A549 (cell line): ENCODE measurements around the gene MYRIP. TPM values are rescaled to one million over a fixed set of nuclear protein-coding genes. Genes with fewer than 3 reads are reported as not detected.

ENCODE experiments used
- ATAC-seq, 2 experiments: fragments of 200-7000 bp in 1 of 2; fragments of >200 bp in 1 of 2; cut with Nextera tagmentation in 1 of 2; cut with Tn5 transposase in 1 of 2; 3 replicates each; pipeline versions ENCODE4 v1.8.0 to v1.9.1; 2018 to 2020; ENCODE audit warnings: mild to moderate bottlenecking in 1 of 2, moderate library complexity in 1 of 2
- CTCF ChIA-PET: fragments of 300-600 bp; sonication (Branson Sonifier 250); formaldehyde crosslinking; extraction: SDS; loops from one replicate; lab custom pipeline; 2021; ENCODE audit warnings: antibody characterized with exemption, inconsistent platforms; lab: Yijun Ruan, JAX
- POLR2A ChIA-PET: fragments of 350-600 bp; formaldehyde crosslinking; extraction: SDS; loops from one replicate; lab custom pipeline; 2021; ENCODE audit warnings: antibody characterized with exemption, inconsistent platforms; lab: Yijun Ruan, JAX
- DNase-seq, 2 experiments: peaks; one replicate each; pipeline versions ENCODE4 v3.0.0 to v3.0.0-alpha.2; 2011 to 2016; ENCODE audit warnings: low read depth in 1 of 2, low spot score in 1 of 2
- FAIRE-seq: peaks from 2 replicates; lab custom pipeline; 2011; peaks lifted over from hg19 to GRCh38; lab: Jason Lieb, UNC
- H3K27ac ChIP-seq, 2 experiments: fragments of >200 bp; sonication (Bioruptor Twin); formaldehyde crosslinking; 3 replicates each; pipeline ENCODE4 v1.5.1; 2016 to 2017
- H3K4me1 ChIP-seq: fragments of >200 bp; sonication (Bioruptor Twin); formaldehyde crosslinking; 3 replicates; pipeline ENCODE4 v1.6.1; 2016
- H3K4me2 ChIP-seq: fragments of >200 bp; sonication (Bioruptor Twin); formaldehyde crosslinking; 3 replicates; pipeline ENCODE4 v1.6.1; 2016
- H3K4me3 ChIP-seq: fragments of >200 bp; sonication (Bioruptor Twin); formaldehyde crosslinking; 3 replicates; pipeline ENCODE4 v1.5.1; 2016
- H3K9me3 ChIP-seq: fragments of >200 bp; sonication (Bioruptor Twin); formaldehyde crosslinking; 3 replicates; pipeline ENCODE4 v1.6.1; 2016
- CHD4 ChIP-seq: fragments of 200-600 bp; sonication (generic); IDR thresholded peaks from 2 replicates; pipeline ENCODE4 v1.6.1; 2016; ENCODE audit warnings: antibody characterized with exemption, mild to moderate bottlenecking, borderline replicate concordance
- E2F6 ChIP-seq: IDR thresholded peaks from 2 replicates; pipeline ENCODE4 v1.6.1; 2012; ENCODE audit warnings: low read depth, borderline replicate concordance
- EP300 ChIP-seq, 2 experiments: fragments of >200 bp; sonication (Bioruptor Twin); formaldehyde crosslinking; IDR thresholded peaks; 2 replicates in 1 of 2; 3 replicates in 1 of 2; pipeline ENCODE4 v1.6.1; 2016 to 2017
- ESRRA ChIP-seq: fragments of 150-350 bp; IDR thresholded peaks from 2 replicates; pipeline ENCODE4 v1.6.1; 2014; ENCODE audit warnings: mild to moderate bottlenecking, low read length, borderline replicate concordance
- FOSL2 ChIP-seq, 2 experiments: fragments of 450-650 bp in 1 of 2; fragments of >200 bp in 1 of 2; sonication (Bioruptor Twin) in 1 of 2; formaldehyde crosslinking; IDR thresholded peaks; 2 replicates each; pipeline versions ENCODE4 v1.5.0 to v1.6.1; 2016 to 2020; ENCODE audit warnings: mild to moderate bottlenecking in 1 of 2, moderate library complexity in 1 of 2
- FOXS1 ChIP-seq: fragments of 250-450 bp; sonication (Bioruptor Pico); IDR thresholded peaks from 2 replicates; pipeline ENCODE4 v1.5.0; 2020; ENCODE audit warnings: mild to moderate bottlenecking, moderate library complexity
- HDAC2 ChIP-seq: fragments of 200-600 bp; sonication (generic); IDR thresholded peaks from 2 replicates; pipeline ENCODE4 v1.6.1; 2016
- JUNB ChIP-seq: fragments of >200 bp; sonication (Bioruptor Twin); formaldehyde crosslinking; IDR thresholded peaks from 2 replicates; pipeline ENCODE4 v1.6.1; 2016
- KDM1A ChIP-seq: fragments of 200-600 bp; sonication (generic); IDR thresholded peaks from 2 replicates; pipeline ENCODE4 v1.6.1; 2016; ENCODE audit warnings: low read depth, mild to moderate bottlenecking
- KDM5A ChIP-seq: fragments of 200-600 bp; sonication (generic); IDR thresholded peaks from 2 replicates; pipeline ENCODE4 v1.6.1; 2016; ENCODE audit warnings: antibody characterized with exemption, mild to moderate bottlenecking
- MYC ChIP-seq: IDR thresholded peaks from 2 replicates; pipeline ENCODE4 v1.6.1; 2012; ENCODE audit warnings: mild to moderate bottlenecking, inconsistent platforms, low read length, improper control_type of control experiment, borderline replicate concordance
- NFE2L2 ChIP-seq: fragments of 150-350 bp; conservative IDR thresholded peaks from 2 replicates; pipeline ENCODE4 v1.6.1; 2014; ENCODE audit warnings: low read length
- PBX3 ChIP-seq: IDR thresholded peaks from 2 replicates; pipeline ENCODE4 v1.6.1; 2012
- PHF8 ChIP-seq: fragments of 200-600 bp; sonication (generic); IDR thresholded peaks from 2 replicates; pipeline ENCODE4 v1.6.1; 2016; ENCODE audit warnings: low read depth, mild to moderate bottlenecking, antibody characterized with exemption, moderate library complexity, borderline replicate concordance
- POLR2A ChIP-seq: IDR thresholded peaks from 2 replicates; pipeline ENCODE4 v1.6.1; 2012; ENCODE audit warnings: mild to moderate bottlenecking, low read length
- RCOR1 ChIP-seq: fragments of 150-350 bp; IDR thresholded peaks from 2 replicates; pipeline ENCODE4 v1.6.1; 2014; ENCODE audit warnings: antibody characterized with exemption, low read length, low read depth
- RFX5 ChIP-seq: fragments of 450-650 bp; IDR thresholded peaks from 2 replicates; pipeline ENCODE4 v1.7.1; 2014; ENCODE audit warnings: antibody characterized with exemption, mild to moderate bottlenecking, moderate library complexity
- RNF2 ChIP-seq: fragments of 200-600 bp; sonication (generic); IDR thresholded peaks from 2 replicates; pipeline ENCODE4 v1.6.1; 2016; ENCODE audit warnings: low read depth, mild to moderate bottlenecking, antibody characterized with exemption, moderate library complexity, borderline replicate concordance
- SREBF2 ChIP-seq: fragments of 450-650 bp; IDR thresholded peaks from 2 replicates; pipeline ENCODE4 v1.6.1; 2014; ENCODE audit warnings: mild to moderate bottlenecking, moderate library complexity
- TP53 ChIP-seq: fragments of 250-450 bp; sonication (Bioruptor Pico); IDR thresholded peaks from 2 replicates; pipeline ENCODE4 v1.5.0; 2021; ENCODE audit warnings: mild to moderate bottlenecking, moderate library complexity
- ZSCAN20 ChIP-seq: fragments of 250-450 bp; sonication (Bioruptor Pico); IDR thresholded peaks from 2 replicates; pipeline ENCODE4 v1.8.0; 2022; ENCODE audit warnings: mild to moderate bottlenecking, moderate library complexity
- WGBS: methylation state at CpG from one replicate; pipeline ENCODE4 v1.1.6; 2017; ENCODE audit errors: missing lambda C conversion rate; 5-methylcytosine and 5-hydroxymethylcytosine counted together
- polyA plus RNA-seq, 4 experiments: library from polyadenylated mRNA; depleted of rRNA in 3 of 4; stranded (reverse); fragments of >200 nt; fragmentation: RNase III in 1 of 4; extraction: RNeasy Plus Mini Kit Qiagen cat#74134 plus additional on column Dnase treatment in 1 of 4; gene quantifications; 2 replicates in 3 of 4; 3 replicates in 1 of 4; pipeline ENCODE4 v1.2.3, GENCODE V29; 2011 to 2017
- TF ChIP-seq, protein P1 (sequence below): fragments of 150-350 bp; IDR thresholded peaks from 2 replicates; pipeline ENCODE4 v1.6.1; 2014; ENCODE audit warnings: low read depth, mild to moderate bottlenecking, low read length
- TF ChIP-seq, protein P2 (sequence below): IDR thresholded peaks from 2 replicates; pipeline ENCODE4 v1.6.1; 2012
- TF ChIP-seq, protein P3 (sequence below): fragments of >200 bp; sonication (Bioruptor Twin); formaldehyde crosslinking; IDR thresholded peaks from 3 replicates; pipeline ENCODE4 v1.5.1; 2016

MYRIP gene
- polyA plus RNA-seq, 2 of the 4 experiments (the other 2 are of a cell fraction), result not detected

DNA sequence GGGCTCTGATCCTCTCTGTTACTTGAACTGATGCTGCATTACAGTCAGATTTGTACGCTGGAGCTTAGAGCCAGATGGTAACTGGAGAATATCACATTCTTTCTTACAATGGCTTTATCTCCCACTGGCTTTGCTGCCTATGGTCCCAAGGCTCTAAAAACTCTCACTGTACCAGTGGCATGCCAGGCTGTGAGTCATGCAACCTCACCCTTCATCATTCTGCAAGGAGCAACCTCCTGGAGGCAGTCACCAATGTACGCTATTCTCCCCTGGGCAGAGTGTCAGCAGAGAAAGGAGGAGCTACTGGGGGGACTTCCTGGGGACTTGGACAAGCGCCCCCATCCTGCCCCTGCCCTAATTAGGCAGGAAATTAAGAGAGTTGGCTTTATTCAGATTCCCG lies 402.2 kb downstream of the MYRIP start:
- Histone ChIP-seq H3K27ac (no peak overlapping the region), H3K4me2 (no peak overlapping the region)
- no peak for ATAC-seq
- no peak for TF ChIP-seq EP300 (IDR thresholded peaks at IDR 0.05)
- no peak for TF ChIP-seq FOSL2 (IDR thresholded peaks at IDR 0.05)
- no peak for TF ChIP-seq FOSL2 (CRISPR knock-in tag; IDR thresholded peaks at IDR 0.05)
- no peak for TF ChIP-seq KDM1A
- TF ChIP-seq FOXS1, result no peak
- TF ChIP-seq KDM5A, result no peak
- TF ChIP-seq PBX3, result no peak
- no peak for TF ChIP-seq JUNB
- no peak for TF ChIP-seq RFX5
- no peak for TF ChIP-seq E2F6
- no peak for TF ChIP-seq CHD4
- TF ChIP-seq, all 56 proteins: peak for 0
- WGBS, result 22% methylated on average over 4 of the region's 4 CpGs
- Histone ChIP-seq H3K9me3 (no peaks in the 10 kb centered on the region), H3K4me3 (no peak overlapping the region), H3K4me1 (no peaks in the 10 kb centered on the region)
- CTCF ChIA-PET, result no interaction called here
- POLR2A ChIA-PET, result no interaction called here
- DNase-seq (no peak), FAIRE-seq (no peak)

DNA sequence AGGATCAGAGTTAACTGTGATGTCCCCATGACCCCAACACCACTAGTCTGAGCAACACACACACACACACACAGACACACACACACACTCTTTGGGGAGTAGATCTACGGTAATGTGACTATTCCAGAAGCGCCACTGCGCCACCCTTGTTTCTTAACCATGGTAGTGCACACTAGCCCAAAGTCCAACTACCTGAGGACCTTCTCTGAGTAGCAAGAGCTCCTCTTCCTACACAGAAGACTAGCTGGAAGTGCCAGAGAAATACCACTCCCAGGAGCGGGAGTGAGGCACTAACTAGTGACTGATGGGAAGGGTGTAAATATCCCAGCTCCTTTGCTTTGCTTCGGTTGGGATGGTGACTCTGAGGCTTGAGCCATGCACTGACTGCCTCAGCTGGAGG lies 404.1 kb downstream of the MYRIP start:
- no peaks in the 10 kb centered on the region for H3K4me1 ChIP-seq
- no peak overlapping the region for H3K4me2 ChIP-seq
- no peaks in the 10 kb centered on the region for H3K9me3 ChIP-seq
- no peak overlapping the region for H3K4me3 ChIP-seq
- CTCF ChIA-PET, result no interaction called here
- 31% methylated on average over 4 of the region's 5 CpGs for WGBS
- ATAC-seq (no peak), FAIRE-seq (no peak), DNase-seq (no peak)
- TF ChIP-seq, protein P1, sequence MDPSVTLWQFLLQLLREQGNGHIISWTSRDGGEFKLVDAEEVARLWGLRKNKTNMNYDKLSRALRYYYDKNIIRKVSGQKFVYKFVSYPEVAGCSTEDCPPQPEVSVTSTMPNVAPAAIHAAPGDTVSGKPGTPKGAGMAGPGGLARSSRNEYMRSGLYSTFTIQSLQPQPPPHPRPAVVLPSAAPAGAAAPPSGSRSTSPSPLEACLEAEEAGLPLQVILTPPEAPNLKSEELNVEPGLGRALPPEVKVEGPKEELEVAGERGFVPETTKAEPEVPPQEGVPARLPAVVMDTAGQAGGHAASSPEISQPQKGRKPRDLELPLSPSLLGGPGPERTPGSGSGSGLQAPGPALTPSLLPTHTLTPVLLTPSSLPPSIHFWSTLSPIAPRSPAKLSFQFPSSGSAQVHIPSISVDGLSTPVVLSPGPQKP, result no peak
- TF ChIP-seq SREBF2, result no peak
- TF ChIP-seq, protein P2, sequence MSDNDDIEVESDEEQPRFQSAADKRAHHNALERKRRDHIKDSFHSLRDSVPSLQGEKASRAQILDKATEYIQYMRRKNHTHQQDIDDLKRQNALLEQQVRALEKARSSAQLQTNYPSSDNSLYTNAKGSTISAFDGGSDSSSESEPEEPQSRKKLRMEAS, result no peak
- TF ChIP-seq RCOR1, result no peak
- TF ChIP-seq ESRRA, result no peak
- no peak for TF ChIP-seq POLR2A
- TF ChIP-seq, protein P3, sequence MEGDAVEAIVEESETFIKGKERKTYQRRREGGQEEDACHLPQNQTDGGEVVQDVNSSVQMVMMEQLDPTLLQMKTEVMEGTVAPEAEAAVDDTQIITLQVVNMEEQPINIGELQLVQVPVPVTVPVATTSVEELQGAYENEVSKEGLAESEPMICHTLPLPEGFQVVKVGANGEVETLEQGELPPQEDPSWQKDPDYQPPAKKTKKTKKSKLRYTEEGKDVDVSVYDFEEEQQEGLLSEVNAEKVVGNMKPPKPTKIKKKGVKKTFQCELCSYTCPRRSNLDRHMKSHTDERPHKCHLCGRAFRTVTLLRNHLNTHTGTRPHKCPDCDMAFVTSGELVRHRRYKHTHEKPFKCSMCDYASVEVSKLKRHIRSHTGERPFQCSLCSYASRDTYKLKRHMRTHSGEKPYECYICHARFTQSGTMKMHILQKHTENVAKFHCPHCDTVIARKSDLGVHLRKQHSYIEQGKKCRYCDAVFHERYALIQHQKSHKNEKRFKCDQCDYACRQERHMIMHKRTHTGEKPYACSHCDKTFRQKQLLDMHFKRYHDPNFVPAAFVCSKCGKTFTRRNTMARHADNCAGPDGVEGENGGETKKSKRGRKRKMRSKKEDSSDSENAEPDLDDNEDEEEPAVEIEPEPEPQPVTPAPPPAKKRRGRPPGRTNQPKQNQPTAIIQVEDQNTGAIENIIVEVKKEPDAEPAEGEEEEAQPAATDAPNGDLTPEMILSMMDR, result no peak
- TF ChIP-seq RNF2, result no peak
- TF ChIP-seq PHF8, result no peak
- no peak for TF ChIP-seq MYC
- TF ChIP-seq NFE2L2, result no peak
- TF ChIP-seq FOXS1, result no peak
- no peak for TF ChIP-seq ZSCAN20 (CRISPR knock-in tag)
- TF ChIP-seq PBX3, result no peak
- TF ChIP-seq HDAC2, result no peak
- TF ChIP-seq CHD4, result no peak
- no peak for TF ChIP-seq TP53
- POLR2A ChIA-PET, result no interaction called here
- H3K27ac ChIP-seq, result no peak overlapping the region
